ENCODE data around the gene PFDN2.

DNA sequence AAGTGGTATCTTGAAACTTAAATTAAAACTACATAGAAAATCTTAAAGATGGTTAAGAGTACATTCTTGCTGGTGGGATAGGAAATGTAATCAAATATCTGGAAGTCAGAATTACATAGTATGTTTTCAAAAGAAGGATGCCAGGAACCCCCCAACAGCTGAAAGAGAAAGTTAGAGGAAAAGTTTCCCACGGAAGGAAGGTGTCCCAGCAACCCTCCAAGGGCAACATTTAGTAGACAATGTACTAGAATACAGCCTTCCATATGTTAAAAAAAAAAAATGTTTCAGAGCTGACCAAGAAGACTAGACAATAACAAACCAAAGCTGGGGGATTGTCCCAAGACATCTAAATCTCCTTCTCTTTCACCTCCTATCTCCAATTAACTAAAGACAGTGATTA lies 12.4 kb upstream of the PFDN2 start:
- TF ChIP-seq POLR2A (IDR thresholded peaks at IDR 0.05): no peak
- TF ChIP-seq, protein P1, sequence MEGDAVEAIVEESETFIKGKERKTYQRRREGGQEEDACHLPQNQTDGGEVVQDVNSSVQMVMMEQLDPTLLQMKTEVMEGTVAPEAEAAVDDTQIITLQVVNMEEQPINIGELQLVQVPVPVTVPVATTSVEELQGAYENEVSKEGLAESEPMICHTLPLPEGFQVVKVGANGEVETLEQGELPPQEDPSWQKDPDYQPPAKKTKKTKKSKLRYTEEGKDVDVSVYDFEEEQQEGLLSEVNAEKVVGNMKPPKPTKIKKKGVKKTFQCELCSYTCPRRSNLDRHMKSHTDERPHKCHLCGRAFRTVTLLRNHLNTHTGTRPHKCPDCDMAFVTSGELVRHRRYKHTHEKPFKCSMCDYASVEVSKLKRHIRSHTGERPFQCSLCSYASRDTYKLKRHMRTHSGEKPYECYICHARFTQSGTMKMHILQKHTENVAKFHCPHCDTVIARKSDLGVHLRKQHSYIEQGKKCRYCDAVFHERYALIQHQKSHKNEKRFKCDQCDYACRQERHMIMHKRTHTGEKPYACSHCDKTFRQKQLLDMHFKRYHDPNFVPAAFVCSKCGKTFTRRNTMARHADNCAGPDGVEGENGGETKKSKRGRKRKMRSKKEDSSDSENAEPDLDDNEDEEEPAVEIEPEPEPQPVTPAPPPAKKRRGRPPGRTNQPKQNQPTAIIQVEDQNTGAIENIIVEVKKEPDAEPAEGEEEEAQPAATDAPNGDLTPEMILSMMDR (IDR thresholded peaks at IDR 0.05): no peak
- TF ChIP-seq POLR2AphosphoS5 (IDR thresholded peaks at IDR 0.05): no peak
